Measurements from ENCODE around the gene REEP2.

REEP2 gene

GRCh38 chr5:138458856-138459255 lies 20.0 kb downstream of the REEP2 start:
- ATAC-seq (ENCODE audit: low read depth): no peak
- Histone ChIP-seq H3K36me3 (ENCODE audit: low read depth) (no peaks in the 10 kb centered on the region), H3K27ac (ENCODE audit: poor library complexity, severe bottlenecking) (no peak overlapping the region), H3K4me3 (ENCODE audit: severe bottlenecking) (no peak overlapping the region), H3K27me3 (ENCODE audit: insufficient read depth, poor library complexity, severe bottlenecking) (no peaks in the 10 kb centered on the region), H3K9me3 (ENCODE audit: severe bottlenecking) (no peaks in the 10 kb centered on the region), H3K4me1 (ENCODE audit: insufficient read depth, poor library complexity, severe bottlenecking) (no peaks in the 10 kb centered on the region)
- no peak for DNase-seq (ENCODE audit: low spot score)
- TF ChIP-seq CTCF (IDR thresholded peaks at IDR 0.05; ENCODE audit: poor library complexity, severe bottlenecking): no peak

- no peak for TF ChIP-seq CTCF (IDR thresholded peaks at IDR 0.05; ENCODE audit: poor library complexity, severe bottlenecking)
- ATAC-seq (ENCODE audit: low read depth): no peak
Measured at GRCh38 chr5:138459311-138459933, 20.6 kb downstream of the REEP2 start.

DNA sequence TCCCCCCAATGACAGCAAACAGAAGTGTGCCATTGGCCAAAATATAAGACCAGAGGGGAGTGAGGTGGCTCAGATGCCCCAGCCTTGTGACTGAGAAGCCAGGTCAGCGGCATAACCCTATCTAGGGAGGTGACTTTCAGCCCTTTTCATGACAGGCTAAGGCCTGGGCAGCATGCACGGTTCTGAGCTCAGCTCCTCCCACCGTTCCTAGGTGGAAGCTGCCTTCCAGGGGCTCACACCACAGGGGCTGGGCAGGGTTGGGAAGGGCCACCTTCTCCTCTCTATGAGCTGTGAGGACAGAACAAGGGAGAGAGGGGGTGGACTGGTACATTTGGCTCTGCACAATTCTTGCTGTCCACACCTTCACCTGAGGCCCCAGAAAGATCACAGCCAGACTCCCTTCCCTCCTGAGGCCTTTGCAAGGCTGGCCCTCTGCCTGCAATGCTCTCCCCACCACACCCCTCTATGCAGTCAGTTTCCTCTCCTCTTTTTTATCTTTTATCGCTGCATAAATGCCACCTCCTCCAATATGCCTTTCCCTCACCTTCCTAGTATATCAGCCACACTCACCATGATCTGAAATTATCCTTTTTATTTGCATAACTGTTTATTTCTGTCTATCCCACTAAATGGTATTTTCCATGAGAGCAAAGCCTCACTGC lies 21.3 kb downstream of the REEP2 start:
- H3K27me3 ChIP-seq (ENCODE audit: insufficient read depth, poor library complexity, severe bottlenecking): no peaks in the 10 kb centered on the region
- H3K9me3 ChIP-seq (ENCODE audit: severe bottlenecking): no peaks in the 10 kb centered on the region
- ATAC-seq (ENCODE audit: low read depth) (no peak), DNase-seq (ENCODE audit: low spot score) (no peak)
- H3K27ac ChIP-seq (ENCODE audit: poor library complexity, severe bottlenecking): no peak overlapping the region
- no peaks in the 10 kb centered on the region for H3K4me1 ChIP-seq (ENCODE audit: insufficient read depth, poor library complexity, severe bottlenecking)
- no peak overlapping the region for H3K4me3 ChIP-seq (ENCODE audit: severe bottlenecking)
- no peaks in the 10 kb centered on the region for H3K36me3 ChIP-seq (ENCODE audit: low read depth)
- TF ChIP-seq CTCF (IDR thresholded peaks at IDR 0.05; ENCODE audit: poor library complexity, severe bottlenecking): no peak

More at GRCh38 chr5:138459311-138459933, 20.6 kb downstream of the REEP2 start:
- Histone ChIP-seq H3K27me3 (ENCODE audit: insufficient read depth, poor library complexity, severe bottlenecking) (no peaks in the 10 kb centered on the region), H3K9me3 (ENCODE audit: severe bottlenecking) (no peaks in the 10 kb centered on the region), H3K4me1 (ENCODE audit: insufficient read depth, poor library complexity, severe bottlenecking) (no peaks in the 10 kb centered on the region), H3K4me3 (ENCODE audit: severe bottlenecking) (no peak overlapping the region), H3K27ac (ENCODE audit: poor library complexity, severe bottlenecking) (no peak overlapping the region), H3K36me3 (ENCODE audit: low read depth) (no peaks in the 10 kb centered on the region)
- DNase-seq (ENCODE audit: low spot score): no peak

DNA sequence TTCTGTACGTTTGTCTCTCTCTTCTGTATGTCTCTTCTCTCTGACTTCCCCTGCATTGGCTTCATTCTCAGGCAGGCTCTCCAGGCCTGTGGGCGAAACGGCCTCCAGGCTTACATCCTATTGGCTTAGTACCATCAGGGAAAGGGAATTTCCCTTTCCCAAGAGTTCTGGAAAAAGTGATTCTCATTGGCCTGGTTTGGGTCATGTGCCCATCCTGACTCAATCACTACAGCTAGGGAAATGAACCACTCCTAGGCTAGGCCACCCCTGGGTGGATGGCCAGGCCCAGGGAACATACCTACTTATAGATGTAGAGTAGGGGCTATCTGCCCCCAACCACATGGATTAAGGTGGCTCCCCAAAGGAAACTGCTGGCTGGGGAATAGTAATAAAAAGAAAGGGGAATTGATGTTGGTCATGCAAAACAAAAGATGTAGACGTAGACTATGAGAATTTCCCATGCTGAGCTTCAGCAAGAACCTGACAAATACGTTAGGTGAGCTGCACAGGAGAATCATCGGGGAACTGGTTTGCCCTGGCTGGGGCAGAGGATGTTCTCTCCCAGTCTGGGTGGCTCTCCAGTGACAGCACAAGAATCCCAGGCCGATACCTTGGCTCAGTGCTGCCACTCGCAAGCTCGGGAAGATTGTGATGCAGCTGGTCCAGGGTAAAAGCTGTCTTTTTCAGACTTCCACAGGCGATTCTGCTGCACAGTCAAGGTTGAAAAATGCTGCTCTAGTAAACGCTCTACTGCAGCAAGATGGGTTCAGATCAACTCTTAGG lies 22.7 kb downstream of the REEP2 start:
- H3K9me3 ChIP-seq (ENCODE audit: severe bottlenecking): no peaks in the 10 kb centered on the region
- ATAC-seq (ENCODE audit: low read depth): peak; percentile 2; the same call in 1 of the 3 replicates
- H3K27ac ChIP-seq (ENCODE audit: poor library complexity, severe bottlenecking): no peak overlapping the region
- no peaks in the 10 kb centered on the region for H3K4me1 ChIP-seq (ENCODE audit: insufficient read depth, poor library complexity, severe bottlenecking)
- TF ChIP-seq CTCF (IDR thresholded peaks at IDR 0.05; ENCODE audit: poor library complexity, severe bottlenecking): no peak
- no peak overlapping the region for H3K4me3 ChIP-seq (ENCODE audit: severe bottlenecking)
- no peak for DNase-seq (ENCODE audit: low spot score)
- peaks cover 9% of the 10 kb centered on the region for H3K36me3 ChIP-seq (ENCODE audit: low read depth)
- no peaks in the 10 kb centered on the region for H3K27me3 ChIP-seq (ENCODE audit: insufficient read depth, poor library complexity, severe bottlenecking)
